Activated CD4-positive, alpha-beta T cell treated with anti-CD3 and anti-CD28 coated beads, Interleukin-2, amount 50 U/mL, for 16 hours (primary cell): ENCODE data around the gene CEBPG.

Source experiments
- DNase-seq: peaks from one replicate; pipeline ENCODE4 v3.0.0-alpha.2; 2020

Gene CEBPG

GRCh38 chr19:33373453-33374235, at the start of gene CEBPG:
Gene CEBPG (plus strand): TSS chr19:33373709. CDS start chr19:33379240, 5,531 bp downstream.
- peak; percentile 94 for DNase-seq

GRCh38 chr19:33324628-33325027, 48.9 kb upstream of the CEBPG start:
- DNase-seq, result no peak

GRCh38 chr19:33325920-33326319, 47.6 kb upstream of the CEBPG start:
- no peak for DNase-seq

- DNase-seq, result no peak
Measured at GRCh38 chr19:33329060-33329459, 44.4 kb upstream of the CEBPG start.

GRCh38 chr19:33329736-33330135, 43.8 kb upstream of the CEBPG start:
- no peak for DNase-seq

- DNase-seq, result no peak
Measured at GRCh38 chr19:33332248-33332647, 41.3 kb upstream of the CEBPG start.

- no peak for DNase-seq
Measured at GRCh38 chr19:33333151-33333550, 40.4 kb upstream of the CEBPG start.

- no peak for DNase-seq
Measured at GRCh38 chr19:33333642-33334041, 39.9 kb upstream of the CEBPG start.

- no peak for DNase-seq
Measured at GRCh38 chr19:33334271-33334670, 39.2 kb upstream of the CEBPG start.

- DNase-seq, result no peak
Measured at GRCh38 chr19:33335446-33335845, 38.1 kb upstream of the CEBPG start.

- no peak for DNase-seq
Measured at GRCh38 chr19:33339016-33339984, 34.2 kb upstream of the CEBPG start.

GRCh38 chr19:33340991-33341390, 32.5 kb upstream of the CEBPG start:
- DNase-seq, result no peak

- DNase-seq, result no peak
Measured at GRCh38 chr19:33343301-33343700, 30.2 kb upstream of the CEBPG start.

GRCh38 chr19:33343859-33344572, 29.5 kb upstream of the CEBPG start:
- DNase-seq, result no peak

GRCh38 chr19:33344573-33344925, 29.0 kb upstream of the CEBPG start:
- DNase-seq, result no peak

- no peak for DNase-seq
Measured at GRCh38 chr19:33345163-33345562, 28.3 kb upstream of the CEBPG start.

GRCh38 chr19:33346665-33347064, 26.8 kb upstream of the CEBPG start:
- no peak for DNase-seq

- no peak for DNase-seq
Measured at GRCh38 chr19:33347300-33347699, 26.2 kb upstream of the CEBPG start.

GRCh38 chr19:33348301-33349010, 25.1 kb upstream of the CEBPG start:
- no peak for DNase-seq

GRCh38 chr19:33349319-33350289, 23.9 kb upstream of the CEBPG start:
- no peak for DNase-seq
